Right lobe of liver (tissue), 4 donors: ENCODE data around the gene THEM4.

ENCODE experiments used
- POLR2A ChIP-seq: fragments of 450-650 bp; IDR thresholded peaks from one replicate; pipeline ENCODE4 v1.6.1; 2017; ENCODE audit warnings: antibody characterized with exemption, mild to moderate bottlenecking
- TF ChIP-seq, protein P1 (sequence below), 4 donors: fragments of 200-600 bp in 3 of 4; fragments of 450-650 bp in 1 of 4; IDR thresholded peaks; one replicate each; pipeline versions ENCODE4 v1.5.1 to v1.8.0; 2016 to 2022; ENCODE audit warnings: antibody characterized with exemption in 4 of 4, mild to moderate bottlenecking in 2 of 4
- donor health status: DM: no; HTN: no; CAD: no.
- donor health status: DM: no; HTN: no; CAD: no.
- donor health status: DM: no; HTN: yes; CAD: no.

GRCh38 chr1:151935154-151935553 lies 25.8 kb upstream of the THEM4 start:
- TF ChIP-seq, protein P1, sequence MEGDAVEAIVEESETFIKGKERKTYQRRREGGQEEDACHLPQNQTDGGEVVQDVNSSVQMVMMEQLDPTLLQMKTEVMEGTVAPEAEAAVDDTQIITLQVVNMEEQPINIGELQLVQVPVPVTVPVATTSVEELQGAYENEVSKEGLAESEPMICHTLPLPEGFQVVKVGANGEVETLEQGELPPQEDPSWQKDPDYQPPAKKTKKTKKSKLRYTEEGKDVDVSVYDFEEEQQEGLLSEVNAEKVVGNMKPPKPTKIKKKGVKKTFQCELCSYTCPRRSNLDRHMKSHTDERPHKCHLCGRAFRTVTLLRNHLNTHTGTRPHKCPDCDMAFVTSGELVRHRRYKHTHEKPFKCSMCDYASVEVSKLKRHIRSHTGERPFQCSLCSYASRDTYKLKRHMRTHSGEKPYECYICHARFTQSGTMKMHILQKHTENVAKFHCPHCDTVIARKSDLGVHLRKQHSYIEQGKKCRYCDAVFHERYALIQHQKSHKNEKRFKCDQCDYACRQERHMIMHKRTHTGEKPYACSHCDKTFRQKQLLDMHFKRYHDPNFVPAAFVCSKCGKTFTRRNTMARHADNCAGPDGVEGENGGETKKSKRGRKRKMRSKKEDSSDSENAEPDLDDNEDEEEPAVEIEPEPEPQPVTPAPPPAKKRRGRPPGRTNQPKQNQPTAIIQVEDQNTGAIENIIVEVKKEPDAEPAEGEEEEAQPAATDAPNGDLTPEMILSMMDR (IDR thresholded peaks at IDR 0.05), result no peak
- no peak for TF ChIP-seq POLR2A
